ENCODE measurements around the gene THADA. TPM values are rescaled to one million over a fixed set of nuclear protein-coding genes. Genes with fewer than 3 reads are reported as not detected.

THADA gene
- polyA plus RNA-seq, 3 donors, result 7.3 to 11.2 (median 9.7) TPM

DNA sequence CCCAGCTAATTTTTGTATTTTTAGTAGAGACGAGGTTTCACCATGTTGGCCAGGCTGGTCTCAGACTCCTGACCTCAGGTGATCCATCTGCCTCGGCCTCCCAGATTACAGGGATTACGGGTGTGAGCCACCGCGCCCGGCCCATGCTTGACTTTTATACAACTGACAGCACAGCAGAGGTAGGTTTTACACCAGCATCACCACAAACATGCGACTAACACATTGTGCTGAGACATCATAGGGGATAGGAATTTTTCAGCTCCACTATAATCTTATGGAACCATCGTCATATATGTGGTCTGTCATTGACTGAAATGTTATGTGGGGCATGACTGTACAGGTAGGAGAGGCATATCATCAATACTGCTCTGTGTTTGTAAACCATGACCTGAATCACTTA lies 122.1 kb downstream of the THADA start:
- Histone ChIP-seq H4K20me1 (ENCODE audit: insufficient read depth, low read length) (no peaks in the 10 kb centered on the region), H2AFZ (ENCODE audit: insufficient read depth, low read depth, low read length, poor library complexity, severe bottlenecking) (no peak overlapping the region), H3K36me3 (replicated peaks in 1 of 2; ENCODE audit: control insufficient read depth in 1 of 2, insufficient read depth in 2 of 2, low read length in 2 of 2) (peaks cover 0 to 9% of the 10 kb centered on the region in 2 donors), H3K9me3 (replicated peaks in 1 of 2; ENCODE audit: control insufficient read depth in 1 of 2, insufficient read depth in 1 of 2, low read length in 2 of 2) (no peaks in the 10 kb centered on the region), H3K4me2 (replicated peaks; ENCODE audit: extremely low read depth, low read length, poor library complexity, severe bottlenecking) (no peak overlapping the region), H3K4me3 (replicated peaks in 1 of 3; ENCODE audit: low read depth in 2 of 3, low read length in 3 of 3) (no peak overlapping the region), H3K27ac (ENCODE audit: low read depth in 1 of 2, low read length in 2 of 2) (no peak overlapping the region), H3K27me3 (ENCODE audit: control insufficient read depth in 2 of 2, insufficient read depth in 2 of 2, low read length in 2 of 2) (no peaks in the 10 kb centered on the region), H3K4me1 (ENCODE audit: control insufficient read depth in 1 of 2, insufficient read depth in 2 of 2, low read length in 2 of 2) (no peaks in the 10 kb centered on the region), H3K79me2 (ENCODE audit: insufficient read depth, low read length) (no peaks in the 10 kb centered on the region), H3K9ac (ENCODE audit: insufficient read depth, low read length, poor library complexity, severe bottlenecking) (no peak overlapping the region)
- TF ChIP-seq CTCF (IDR thresholded peaks at IDR 0.05), result no peak
- 90% methylated on average over 2 of the region's 8 CpGs for WGBS (ENCODE audit: insufficient coverage)
- peaks cover 0 to 2% (median 0%) of the 10 kb centered on the region in 3 donors for H3K27me3 Mint-ChIP-seq (ENCODE audit: low read depth in 3 of 3)
- peak overlapping the region in 1 of 7 donors; percentile 32 for H3K27ac Mint-ChIP-seq
- DNase-seq, result no peak
- peaks cover 26 to 31% of the 10 kb centered on the region in 2 donors for H3K36me3 Mint-ChIP-seq
- no peaks in the 10 kb centered on the region for H3K9me3 Mint-ChIP-seq
- H3K4me3 Mint-ChIP-seq, result no peak overlapping the region
- H3K4me1 Mint-ChIP-seq, result peaks cover 7% of the 10 kb centered on the region
- intact Hi-C loops (cut with micrococcal nuclease), result no loop called here

GRCh38 chr2:43472527-43473194 lies 123.2 kb downstream of the THADA start:
- no peak overlapping the region for H3K4me2 ChIP-seq (replicated peaks; ENCODE audit: extremely low read depth, low read length, poor library complexity, severe bottlenecking)
- TF ChIP-seq CTCF (IDR thresholded peaks at IDR 0.05), result no peak
- Mint-ChIP-seq H3K4me3 (no peak overlapping the region), H3K36me3 (peaks cover 23 to 28% of the 10 kb centered on the region in 2 donors), H3K27me3 (ENCODE audit: low read depth in 3 of 3) (peaks cover 0 to 2% (median 0%) of the 10 kb centered on the region in 3 donors), H3K4me1 (peaks cover 10% of the 10 kb centered on the region), H3K27ac (no peak overlapping the region), H3K9me3 (no peaks in the 10 kb centered on the region)
- no peak overlapping the region for H3K4me3 ChIP-seq (replicated peaks in 1 of 3; ENCODE audit: low read depth in 2 of 3, low read length in 3 of 3)
- no peaks in the 10 kb centered on the region for H3K27me3 ChIP-seq (ENCODE audit: control insufficient read depth in 2 of 2, insufficient read depth in 2 of 2, low read length in 2 of 2)
- H3K4me1 ChIP-seq (ENCODE audit: control insufficient read depth in 1 of 2, insufficient read depth in 2 of 2, low read length in 2 of 2), result no peaks in the 10 kb centered on the region
- intact Hi-C loops (cut with micrococcal nuclease), result no loop called here
- WGBS (ENCODE audit: insufficient coverage), result no CpG with 5 or more reads among the region's 3 CpGs
- DNase-seq, result no peak
- H3K9me3 ChIP-seq (replicated peaks in 1 of 2; ENCODE audit: control insufficient read depth in 1 of 2, insufficient read depth in 1 of 2, low read length in 2 of 2), result no peaks in the 10 kb centered on the region
- H3K79me2 ChIP-seq (ENCODE audit: insufficient read depth, low read length), result no peaks in the 10 kb centered on the region
- H3K27ac ChIP-seq (ENCODE audit: low read depth in 1 of 2, low read length in 2 of 2), result no peak overlapping the region
- H4K20me1 ChIP-seq (ENCODE audit: insufficient read depth, low read length), result no peaks in the 10 kb centered on the region
- peaks cover 0 to 9% of the 10 kb centered on the region in 2 donors for H3K36me3 ChIP-seq (replicated peaks in 1 of 2; ENCODE audit: control insufficient read depth in 1 of 2, insufficient read depth in 2 of 2, low read length in 2 of 2)
- H3K9ac ChIP-seq (ENCODE audit: insufficient read depth, low read length, poor library complexity, severe bottlenecking), result no peak overlapping the region
- H2AFZ ChIP-seq (ENCODE audit: insufficient read depth, low read depth, low read length, poor library complexity, severe bottlenecking), result no peak overlapping the region

All from CD14-positive monocyte (primary cell).